AG20443 (cell line): ENCODE results near the gene CEMIP.
A peak's percentile ranks its signal among the peaks of the same experiment; 100 is the strongest.

Source experiments
- DNase-seq: peaks from one replicate; pipeline ENCODE4 v3.0.0; 2012; ENCODE audit warnings: low spot score, mixed read lengths

The CEMIP gene, protein sequence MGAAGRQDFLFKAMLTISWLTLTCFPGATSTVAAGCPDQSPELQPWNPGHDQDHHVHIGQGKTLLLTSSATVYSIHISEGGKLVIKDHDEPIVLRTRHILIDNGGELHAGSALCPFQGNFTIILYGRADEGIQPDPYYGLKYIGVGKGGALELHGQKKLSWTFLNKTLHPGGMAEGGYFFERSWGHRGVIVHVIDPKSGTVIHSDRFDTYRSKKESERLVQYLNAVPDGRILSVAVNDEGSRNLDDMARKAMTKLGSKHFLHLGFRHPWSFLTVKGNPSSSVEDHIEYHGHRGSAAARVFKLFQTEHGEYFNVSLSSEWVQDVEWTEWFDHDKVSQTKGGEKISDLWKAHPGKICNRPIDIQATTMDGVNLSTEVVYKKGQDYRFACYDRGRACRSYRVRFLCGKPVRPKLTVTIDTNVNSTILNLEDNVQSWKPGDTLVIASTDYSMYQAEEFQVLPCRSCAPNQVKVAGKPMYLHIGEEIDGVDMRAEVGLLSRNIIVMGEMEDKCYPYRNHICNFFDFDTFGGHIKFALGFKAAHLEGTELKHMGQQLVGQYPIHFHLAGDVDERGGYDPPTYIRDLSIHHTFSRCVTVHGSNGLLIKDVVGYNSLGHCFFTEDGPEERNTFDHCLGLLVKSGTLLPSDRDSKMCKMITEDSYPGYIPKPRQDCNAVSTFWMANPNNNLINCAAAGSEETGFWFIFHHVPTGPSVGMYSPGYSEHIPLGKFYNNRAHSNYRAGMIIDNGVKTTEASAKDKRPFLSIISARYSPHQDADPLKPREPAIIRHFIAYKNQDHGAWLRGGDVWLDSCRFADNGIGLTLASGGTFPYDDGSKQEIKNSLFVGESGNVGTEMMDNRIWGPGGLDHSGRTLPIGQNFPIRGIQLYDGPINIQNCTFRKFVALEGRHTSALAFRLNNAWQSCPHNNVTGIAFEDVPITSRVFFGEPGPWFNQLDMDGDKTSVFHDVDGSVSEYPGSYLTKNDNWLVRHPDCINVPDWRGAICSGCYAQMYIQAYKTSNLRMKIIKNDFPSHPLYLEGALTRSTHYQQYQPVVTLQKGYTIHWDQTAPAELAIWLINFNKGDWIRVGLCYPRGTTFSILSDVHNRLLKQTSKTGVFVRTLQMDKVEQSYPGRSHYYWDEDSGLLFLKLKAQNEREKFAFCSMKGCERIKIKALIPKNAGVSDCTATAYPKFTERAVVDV (N-terminal part only)

GRCh38 chr15:80778964-80779657 is at the start of gene CEMIP:
TSS of gene CEMIP (plus strand) at chr15:80779370. CDS start at chr15:80873880, 94,510 bp downstream.
- peak; percentile 95 for DNase-seq

DNA sequence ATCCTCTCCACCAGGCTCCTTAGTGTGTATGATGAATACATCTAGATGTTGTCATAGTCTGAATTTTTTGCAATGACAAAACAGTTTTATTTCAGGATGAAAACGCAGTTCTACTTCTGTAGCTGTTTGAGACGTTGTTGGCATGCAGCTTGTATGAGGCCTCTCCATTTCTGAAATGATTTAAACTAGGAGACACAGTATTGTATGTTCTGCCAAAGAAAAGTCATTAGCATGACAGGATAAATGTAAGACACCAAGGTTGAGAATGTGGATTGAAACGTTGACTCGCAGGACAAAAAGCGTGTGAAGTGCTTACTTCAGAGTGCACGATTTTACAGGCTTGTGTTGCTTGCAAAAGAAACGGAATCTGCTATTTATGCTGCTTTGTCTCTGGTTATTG is 48.8 kb upstream of the CEMIP start:
- DNase-seq: no peak

- DNase-seq: no peak
Observed at GRCh38 chr15:80730926-80731325, 48.2 kb upstream of the CEMIP start.

- DNase-seq: no peak
Observed at GRCh38 chr15:80732167-80732566, 47.0 kb upstream of the CEMIP start.

GRCh38 chr15:80732818-80733217 is 46.4 kb upstream of the CEMIP start:
- DNase-seq: no peak

- DNase-seq: no peak
Observed at GRCh38 chr15:80733460-80733859, 45.7 kb upstream of the CEMIP start.

DNA sequence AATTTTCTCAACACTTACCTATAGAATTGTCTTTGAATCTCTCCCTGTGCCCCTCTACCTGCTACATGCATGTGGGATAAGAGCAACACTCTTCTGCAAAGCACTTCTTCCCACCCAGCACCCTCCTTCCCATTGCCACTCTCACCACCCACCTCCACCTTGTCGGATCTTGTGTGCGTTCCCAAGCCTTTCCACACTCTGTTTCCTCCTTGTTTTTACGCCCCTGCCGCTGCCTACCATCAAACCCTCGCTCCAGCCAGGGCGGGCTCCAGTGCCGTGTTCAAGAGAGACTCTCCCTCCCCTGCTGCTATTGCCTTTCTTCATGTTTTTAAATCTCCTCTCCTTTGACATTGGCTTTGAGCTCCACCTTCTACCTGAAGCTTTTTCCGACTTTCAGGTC is 43.8 kb upstream of the CEMIP start:
- no peak for DNase-seq

GRCh38 chr15:80736560-80736959 is 42.6 kb upstream of the CEMIP start:
- no peak for DNase-seq

DNA sequence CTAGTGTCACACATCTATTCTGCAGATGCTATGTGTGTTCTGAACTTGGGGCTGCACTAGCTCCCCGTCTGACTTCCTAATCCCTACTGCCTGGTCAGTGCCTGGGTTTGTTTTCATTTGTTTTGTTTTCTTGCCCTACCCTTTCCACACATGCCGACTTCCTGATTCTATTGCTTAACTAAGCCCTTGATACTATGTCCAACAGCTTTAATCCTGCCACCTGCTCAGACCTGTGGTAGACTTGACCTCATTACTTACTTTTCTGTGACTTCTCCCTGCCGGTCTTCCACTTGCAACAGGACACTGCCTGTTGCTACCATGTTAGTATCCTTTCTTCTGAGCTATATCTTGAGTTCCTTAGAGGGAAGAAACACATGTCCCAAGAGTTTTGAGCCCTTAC is 39.3 kb upstream of the CEMIP start:
- DNase-seq: no peak

GRCh38 chr15:80742081-80742480 is 37.1 kb upstream of the CEMIP start:
- no peak for DNase-seq

DNA sequence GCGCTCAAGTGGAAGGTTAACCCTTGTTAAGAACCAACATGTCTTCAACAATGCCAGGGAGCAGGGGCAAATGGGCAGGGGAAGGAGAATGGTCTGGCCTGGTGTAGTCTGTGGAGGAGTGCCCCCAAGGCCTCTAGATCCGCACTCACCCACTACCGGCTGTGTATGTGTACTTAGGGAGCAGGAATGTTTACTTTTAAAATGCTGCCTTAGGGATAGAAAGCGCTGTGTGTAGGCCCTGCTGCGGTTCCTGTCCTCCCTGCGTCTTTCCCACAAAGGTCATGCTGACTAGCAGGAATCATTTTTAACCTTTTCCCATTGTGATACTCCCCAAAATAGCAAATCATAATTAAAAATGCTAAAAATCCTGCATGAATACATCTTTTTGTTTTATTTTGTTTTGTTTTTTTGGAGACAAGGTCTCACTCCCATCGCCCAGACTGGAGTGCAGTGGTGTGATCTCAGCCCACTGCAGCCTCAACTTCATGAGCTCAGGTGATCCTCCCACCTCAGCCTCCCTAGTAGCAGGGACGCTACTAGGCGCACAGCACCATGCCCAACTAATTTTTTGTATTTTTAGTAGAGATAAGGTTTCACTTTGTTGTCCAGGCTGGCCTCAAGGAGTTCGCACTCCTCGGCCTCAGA is 35.9 kb upstream of the CEMIP start:
- DNase-seq: no peak

- no peak for DNase-seq
Observed at GRCh38 chr15:80744415-80744814, 34.8 kb upstream of the CEMIP start.

- DNase-seq: peak; percentile 51
Observed at GRCh38 chr15:80744826-80745225, 34.3 kb upstream of the CEMIP start.

- no peak for DNase-seq
Observed at GRCh38 chr15:80745888-80746287, 33.3 kb upstream of the CEMIP start.

- DNase-seq: no peak
Observed at GRCh38 chr15:80747317-80748053, 31.7 kb upstream of the CEMIP start.

DNA sequence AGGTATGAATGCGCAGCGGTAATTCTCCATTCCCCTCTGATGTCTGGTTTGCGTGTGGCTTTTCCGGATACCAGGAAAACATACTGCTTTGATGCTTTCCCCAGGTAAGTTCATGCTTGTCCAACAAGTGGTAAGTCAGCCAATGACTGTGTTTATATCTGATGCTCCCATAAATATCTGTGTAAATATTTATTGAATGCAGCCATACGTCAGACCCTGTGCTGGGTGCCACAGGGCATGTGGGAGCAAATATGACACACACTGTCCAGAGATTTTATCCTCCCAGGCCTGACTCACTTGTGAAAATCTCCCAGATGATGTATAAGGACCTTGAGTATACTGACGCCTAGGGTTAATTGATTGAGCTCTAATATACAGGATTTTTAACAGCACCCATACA is 29.6 kb upstream of the CEMIP start:
- no peak for DNase-seq

DNA sequence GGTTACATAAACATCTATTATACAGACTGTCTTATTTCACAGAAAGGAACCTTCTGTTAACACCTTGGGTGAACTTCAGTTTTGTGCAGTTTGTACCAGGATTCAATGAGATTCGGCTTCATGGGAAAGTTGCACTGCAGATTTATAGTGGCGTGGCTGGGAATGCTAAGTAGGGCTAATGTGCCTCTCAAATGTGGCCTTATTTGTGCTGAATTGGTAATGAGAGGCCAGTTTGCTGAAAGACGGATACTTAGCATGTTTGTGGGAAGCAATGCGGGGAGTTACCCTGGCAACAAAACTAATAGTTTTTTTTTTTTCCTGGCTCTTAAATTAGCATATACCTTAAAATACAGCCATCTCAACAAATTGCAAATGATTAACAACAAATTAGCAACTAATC is 28.6 kb upstream of the CEMIP start:
- no peak for DNase-seq

DNA sequence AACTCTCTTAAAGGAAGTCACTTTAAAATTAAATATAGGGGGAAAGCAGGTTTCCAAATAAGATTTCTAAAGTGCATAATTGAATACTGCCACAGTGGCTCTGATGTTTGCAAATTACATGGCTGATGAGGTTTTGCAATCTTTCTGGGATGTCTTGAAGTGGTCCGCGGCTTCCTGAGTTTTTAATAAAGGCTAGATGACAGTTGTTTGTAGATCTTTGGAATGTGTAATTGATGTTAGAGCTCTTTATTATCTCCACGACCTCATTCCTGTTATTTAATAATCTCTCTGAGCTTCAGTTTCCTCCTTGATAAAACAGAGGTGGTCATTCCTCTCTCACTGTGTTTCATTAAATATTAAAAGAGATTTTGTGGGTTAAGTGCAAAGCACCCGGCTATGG is 27.0 kb upstream of the CEMIP start:
- no peak for DNase-seq

DNA sequence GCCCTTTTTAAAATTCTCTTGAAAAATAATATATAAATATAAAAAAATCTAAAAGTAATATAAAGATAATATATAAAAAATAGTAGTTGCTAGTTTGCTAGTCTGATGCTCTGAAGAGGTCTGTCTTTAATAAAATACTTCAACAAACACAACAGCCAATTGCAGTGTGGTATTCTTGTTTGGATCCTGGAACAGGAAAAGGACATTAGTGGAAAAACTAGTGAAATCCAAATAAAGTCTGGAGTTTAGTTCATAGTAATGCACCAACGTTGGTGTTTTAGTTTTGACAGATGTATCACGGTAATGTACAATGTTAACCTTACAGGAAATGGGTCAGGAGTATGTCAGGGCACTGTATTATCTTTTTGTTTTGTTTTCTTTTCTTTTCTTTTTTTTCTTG is 26.0 kb upstream of the CEMIP start:
- DNase-seq: no peak

GRCh38 chr15:80754014-80754413 is 25.2 kb upstream of the CEMIP start:
- no peak for DNase-seq

- DNase-seq: no peak
Observed at GRCh38 chr15:80755885-80756284, 23.3 kb upstream of the CEMIP start.
